SKM-1 (cell line): ENCODE results near the gene RETREG3.
"Not testable (repeated sequence)": the region's sequence is repeated elsewhere in the genome, so short reads cannot be mapped to it uniquely, and the experiment has no call there.

Experiments
- DNase-seq: peaks from one replicate; lab custom pipeline; 2025; ENCODE audit not compliant: unreplicated experiment; lab: John Stamatoyannopoulos, UW

RETREG3 gene

GRCh38 chr17:42554250-42555121, 54.7 kb downstream of the RETREG3 start:
- DNase-seq = peak; percentile 64

- DNase-seq = no peak
Observed at GRCh38 chr17:42553866-42554249, 55.3 kb downstream of the RETREG3 start.

GRCh38 chr17:42553161-42553818, 55.9 kb downstream of the RETREG3 start:
- no peak for DNase-seq

DNA sequence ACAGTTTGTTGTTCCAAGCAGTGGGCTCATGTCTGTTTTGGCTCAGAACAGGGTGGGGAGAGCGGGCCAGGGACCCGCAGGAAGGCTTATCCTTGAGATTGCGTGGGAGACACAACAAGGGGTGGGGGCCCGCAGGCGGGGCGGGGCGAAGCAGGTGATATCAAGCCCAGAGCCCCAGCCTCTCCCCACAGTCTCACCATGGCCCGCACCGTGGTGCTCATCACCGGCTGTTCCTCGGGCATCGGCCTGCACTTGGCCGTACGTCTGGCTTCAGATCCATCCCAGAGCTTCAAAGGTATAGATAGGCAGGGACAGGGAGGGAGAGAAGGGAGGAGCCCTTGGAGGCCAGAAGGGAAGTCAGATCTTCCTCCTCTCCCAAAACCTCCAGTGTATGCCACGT, 56.4 kb downstream of the RETREG3 start, which contains the start of gene HSD17B1:
TSS of gene HSD17B1 (plus strand) at position 188 of the 400 bp plus-strand sequence. CDS start at position 199, 11 bp downstream.
- not testable (repeated sequence) for DNase-seq

DNA sequence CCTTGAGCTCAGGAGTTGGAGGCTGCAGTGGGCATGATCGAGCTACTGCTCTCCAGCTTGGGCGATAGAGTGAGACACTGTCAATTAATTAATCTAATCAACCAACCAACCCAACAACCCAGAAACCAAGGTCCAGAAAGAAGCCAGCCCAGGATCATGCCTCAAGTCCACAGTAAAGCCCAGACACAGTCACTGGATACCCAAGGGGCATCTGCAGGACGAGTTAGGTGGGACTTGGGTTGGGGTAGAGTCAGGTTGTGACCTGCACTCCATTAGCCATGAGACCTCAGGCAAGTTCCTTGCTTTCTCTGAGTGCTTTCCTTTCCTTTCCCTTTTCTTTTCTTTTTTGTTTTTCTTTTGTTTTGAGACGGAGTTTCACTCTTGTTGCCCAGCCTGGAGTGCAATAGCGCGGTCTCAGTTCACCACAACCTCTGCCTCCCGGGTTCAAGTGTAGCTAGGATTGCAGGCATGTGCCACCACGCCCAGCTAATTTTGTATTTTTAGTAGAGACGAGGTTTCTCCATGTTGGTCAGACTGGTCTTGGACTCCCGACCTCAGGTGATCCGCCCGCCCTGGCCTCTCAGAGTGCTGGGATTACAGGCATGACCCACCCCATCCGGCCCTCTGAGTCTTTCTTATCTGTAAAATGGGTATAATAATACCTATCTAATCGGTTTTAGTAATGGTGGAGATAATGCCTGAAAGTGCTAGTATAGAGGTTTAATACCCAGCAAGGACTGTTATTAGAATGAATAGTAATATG, 60.0 kb downstream of the RETREG3 start:
- DNase-seq = no peak

DNA sequence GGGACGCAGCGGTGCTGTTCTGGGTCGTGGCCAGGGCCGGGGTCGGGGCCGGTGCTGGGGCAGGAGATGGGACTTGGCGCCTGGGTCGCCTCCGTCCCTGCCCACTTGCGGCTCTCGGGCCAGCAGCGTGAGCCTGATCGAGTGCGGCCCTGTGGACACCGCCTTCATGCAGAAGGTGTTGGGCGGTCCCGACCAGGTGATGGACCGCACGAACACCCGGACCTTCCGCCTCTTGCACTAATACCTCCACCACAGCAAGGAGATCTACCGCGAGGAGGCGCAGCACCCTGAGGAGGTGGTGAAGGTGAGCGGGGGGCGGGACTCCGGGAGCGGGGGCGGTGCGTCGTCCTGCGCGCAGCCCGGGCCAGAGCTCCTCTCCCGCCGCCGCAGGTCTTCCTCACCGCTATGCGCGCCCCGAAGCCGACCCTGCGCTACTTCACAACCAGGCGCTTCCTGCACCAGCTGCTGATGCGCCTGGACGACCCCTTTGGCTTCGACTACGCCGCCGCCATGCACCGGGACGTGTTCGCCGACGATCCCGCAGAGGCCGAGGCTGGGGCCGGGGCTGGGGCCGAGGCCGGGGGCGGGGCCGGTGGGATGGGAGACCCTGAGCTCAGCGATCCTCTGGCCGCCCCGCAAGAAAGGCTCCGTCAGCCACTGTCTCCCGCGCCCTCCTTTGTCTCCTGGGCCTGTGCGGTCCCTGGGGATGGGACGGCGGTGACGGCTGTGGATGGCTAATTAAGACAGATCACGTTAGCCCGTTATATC, 60.9 kb downstream of the RETREG3 start:
- DNase-seq = no peak

GRCh38 chr17:42547698-42548069, 61.5 kb downstream of the RETREG3 start:
- DNase-seq = no peak

- DNase-seq = no peak
Observed at GRCh38 chr17:42547001-42547461, 62.1 kb downstream of the RETREG3 start.

GRCh38 chr17:42545755-42546505, 63.2 kb downstream of the RETREG3 start:
- DNase-seq = not testable (repeated sequence)

GRCh38 chr17:42544874-42545283, 64.3 kb downstream of the RETREG3 start:
- no peak for DNase-seq

DNA sequence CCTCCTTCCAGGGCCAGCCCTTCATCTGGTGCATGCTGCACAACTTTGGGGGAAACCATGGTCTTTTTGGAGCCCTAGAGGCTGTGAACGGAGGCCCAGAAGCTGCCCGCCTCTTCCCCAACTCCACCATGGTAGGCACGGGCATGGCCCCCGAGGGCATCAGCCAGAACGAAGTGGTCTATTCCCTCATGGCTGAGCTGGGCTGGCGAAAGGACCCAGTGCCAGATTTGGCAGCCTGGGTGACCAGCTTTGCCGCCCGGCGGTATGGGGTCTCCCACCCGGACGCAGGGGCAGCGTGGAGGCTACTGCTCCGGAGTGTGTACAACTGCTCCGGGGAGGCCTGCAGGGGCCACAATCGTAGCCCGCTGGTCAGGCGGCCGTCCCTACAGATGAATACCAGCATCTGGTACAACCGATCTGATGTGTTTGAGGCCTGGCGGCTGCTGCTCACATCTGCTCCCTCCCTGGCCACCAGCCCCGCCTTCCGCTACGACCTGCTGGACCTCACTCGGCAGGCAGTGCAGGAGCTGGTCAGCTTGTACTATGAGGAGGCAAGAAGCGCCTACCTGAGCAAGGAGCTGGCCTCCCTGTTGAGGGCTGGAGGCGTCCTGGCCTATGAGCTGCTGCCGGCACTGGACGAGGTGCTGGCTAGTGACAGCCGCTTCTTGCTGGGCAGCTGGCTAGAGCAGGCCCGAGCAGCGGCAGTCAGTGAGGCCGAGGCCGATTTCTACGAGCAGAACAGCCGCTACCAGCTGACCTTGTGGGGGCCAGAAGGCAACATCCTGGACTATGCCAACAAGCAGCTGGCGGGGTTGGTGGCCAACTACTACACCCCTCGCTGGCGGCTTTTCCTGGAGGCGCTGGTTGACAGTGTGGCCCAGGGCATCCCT, 65.7 kb downstream of the RETREG3 start:
- no peak for DNase-seq

GRCh38 chr17:42541041-42541833, 67.9 kb downstream of the RETREG3 start:
- no peak for DNase-seq

- not testable (repeated sequence) for DNase-seq
Observed at GRCh38 chr17:42540558-42540957, 68.6 kb downstream of the RETREG3 start.

DNA sequence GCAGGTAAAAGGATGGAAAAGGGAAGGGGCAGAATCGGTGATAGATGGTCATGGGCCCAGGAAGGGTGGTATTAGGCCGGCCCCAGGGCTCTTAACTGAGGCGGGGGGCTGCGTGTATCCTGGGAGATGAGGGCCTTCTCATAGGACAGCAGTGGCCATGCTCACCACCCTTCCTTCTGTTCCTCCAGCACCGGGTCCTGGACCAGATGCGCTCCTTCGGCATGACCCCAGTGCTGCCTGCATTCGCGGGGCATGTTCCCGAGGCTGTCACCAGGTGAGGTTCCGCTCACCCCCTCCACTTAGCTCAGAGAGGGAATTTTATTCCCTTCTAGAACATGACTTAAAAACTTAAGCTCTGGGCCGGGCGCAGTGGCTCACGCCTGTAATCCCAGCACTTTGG, 70.7 kb downstream of the RETREG3 start:
- DNase-seq = no peak

- DNase-seq = no peak
Observed at GRCh38 chr17:42537826-42538451, 71.2 kb downstream of the RETREG3 start.

DNA sequence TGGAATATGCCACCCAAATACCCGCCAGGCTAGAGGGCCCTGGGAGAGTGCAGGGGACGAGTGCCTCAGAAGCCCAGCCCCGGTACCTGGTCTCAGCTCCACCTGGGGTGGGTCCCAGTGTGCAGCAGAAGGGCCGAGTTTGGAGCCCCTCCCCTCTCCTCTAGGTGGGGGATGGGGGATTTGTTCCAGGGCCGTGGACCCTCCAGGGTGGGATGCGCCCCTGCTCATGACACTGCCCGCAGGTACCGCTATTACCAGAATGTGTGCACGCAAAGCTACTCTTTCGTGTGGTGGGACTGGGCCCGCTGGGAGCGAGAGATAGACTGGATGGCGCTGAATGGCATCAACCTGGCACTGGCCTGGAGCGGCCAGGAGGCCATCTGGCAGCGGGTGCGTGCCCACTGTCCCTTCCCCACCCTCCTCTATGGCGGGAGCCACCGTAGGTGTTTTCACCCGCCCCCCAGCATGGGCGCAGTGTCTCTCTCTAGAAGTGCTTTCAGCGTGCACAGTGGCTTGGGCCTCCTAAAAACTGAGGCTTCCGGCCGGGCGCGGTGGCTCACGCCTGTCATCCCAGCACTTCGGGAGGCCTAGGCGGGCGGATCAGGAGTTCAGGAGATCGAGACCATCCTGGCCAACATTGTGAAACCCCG, 71.9 kb downstream of the RETREG3 start:
- DNase-seq = no peak
